Transverse colon (tissue), 4 donors: ENCODE measurements around the gene TVP23C. TPM values are rescaled to one million over a fixed set of nuclear protein-coding genes. Genes with fewer than 3 reads are reported as not detected.

Source experiments
- DNase-seq: peaks from one replicate; pipeline ENCODE4 v3.0.0-alpha.2; 2019
- H3K27ac ChIP-seq, 4 donors: fragments of 200-600 bp; sonication (generic); 2 replicates each; pipeline ENCODE4 v1.5.1; 2016 to 2018; ENCODE audit warnings: inconsistent platforms in 4 of 4
- H3K27me3 ChIP-seq: fragments of 200-600 bp; sonication (generic); 2 replicates; pipeline ENCODE4 v1.5.1; 2017; ENCODE audit warnings: inconsistent platforms
- H3K36me3 ChIP-seq, 4 donors: fragments of 200-600 bp; sonication (generic); 2 replicates each; pipeline ENCODE4 v1.5.1; 2017 to 2019; ENCODE audit warnings: inconsistent platforms in 4 of 4
- H3K4me1 ChIP-seq, 4 donors: fragments of 200-600 bp; sonication (generic); 2 replicates each; pipeline ENCODE4 v1.5.1; 2017 to 2020; ENCODE audit warnings: inconsistent platforms in 4 of 4
- H3K4me3 ChIP-seq, 4 donors: fragments of 200-600 bp; sonication (generic); 1 replicate in 1 of 4; 2 replicates in 3 of 4; pipeline versions ENCODE4 v1.5.1 to v1.6.1; 2017 to 2019; ENCODE audit warnings: inconsistent platforms in 4 of 4
- H3K9me3 ChIP-seq, 2 donors: fragments of 200-600 bp; sonication (generic); 2 replicates each; pipeline ENCODE4 v1.5.1; 2017 to 2019; ENCODE audit warnings: inconsistent platforms in 2 of 2
- CTCF ChIP-seq, 5 experiments: fragments of 200-600 bp in 3 of 5; fragments of 450-650 bp in 2 of 5; sonication (generic) in 3 of 5; IDR thresholded peaks; 1 replicate in 2 of 5; 2 replicates in 3 of 5; pipeline ENCODE4 v1.5.1; 2016 to 2017; ENCODE audit warnings: antibody characterized with exemption in 5 of 5, inconsistent platforms in 3 of 5, mild to moderate bottlenecking in 2 of 5, moderate library complexity in 1 of 5
- EP300 ChIP-seq: sonication (generic); formaldehyde crosslinking; IDR thresholded peaks from one replicate; pipeline ENCODE4 v1.6.1; 2017; ENCODE audit warnings: antibody characterized with exemption, low read depth
- POLR2A ChIP-seq: fragments of 450-650 bp; IDR thresholded peaks from one replicate; pipeline ENCODE4 v1.6.1; 2016; ENCODE audit warnings: antibody characterized with exemption, mild to moderate bottlenecking, moderate library complexity
- POLR2AphosphoS5 ChIP-seq, 3 donors: sonication (generic); formaldehyde crosslinking; IDR thresholded peaks; one replicate each; pipeline ENCODE4 v1.6.1; 2016; ENCODE audit warnings: antibody characterized with exemption in 3 of 3
- WGBS, 2 donors: methylation state at CpG; one replicate each; pipeline ENCODE4 v1.1.5; 2018; ENCODE audit warnings: low coverage in 1 of 2; 5-methylcytosine and 5-hydroxymethylcytosine counted together
- in situ Hi-C, 4 donors: fragments of 200-750 bp; cut with MboI; loops; one replicate each; pipeline versions ENCODE4 v1.15.0 to v1.15.1; 2017; ENCODE audit warnings: low sequenced_read_pairs in 3 of 4, low pct_ligation_motif_present in 1 of 4, low pct_unique_long_range_greater_than_20kb in 1 of 4
- intact Hi-C: fragments of 100-400 bp; cut with DNase I; formaldehyde crosslinking; loops from one replicate; pipeline ENCODE4 v1.15.1; 2023; ENCODE audit warnings: low total_unique reads
- total RNA-seq, 4 donors: library from RNA; depleted of rRNA; stranded (reverse); fragments of >200 nt; gene quantifications; one replicate each; pipeline ENCODE4 v1.1.0, GENCODE V29; 2016

TVP23C gene
- total RNA-seq, 4 donors from 2014 or later, result 15.0 to 457 (median 33.7) TPM

- intact Hi-C loops (no loop called here), in situ Hi-C loops (no loop called here)
- Histone ChIP-seq H3K4me3 (no peak overlapping the region), H3K27ac (peak overlapping the region; percentile 1 to 64 (median 46)), H3K4me1 (peaks cover 5 to 43% (median 13%) of the 10 kb centered on the region in 4 donors), H3K27me3 (no peaks in the 10 kb centered on the region), H3K9me3 (no peaks in the 10 kb centered on the region), H3K36me3 (no peaks in the 10 kb centered on the region)
- DNase-seq, result no peak
- TF ChIP-seq POLR2AphosphoS5 (IDR thresholded peaks at IDR 0.05) (no peak), EP300 (no peak), POLR2A (no peak), CTCF (IDR thresholded peaks at IDR 0.05) (no peak)
- 20 to 79% methylated on average over 2 of the region's 2 CpGs for WGBS, 2 donors
These were observed 48.8 kb downstream of the TVP23C start for GRCh38 chr17:15514469-15514868.

- H3K4me3 ChIP-seq, result no peak overlapping the region
- no peaks in the 10 kb centered on the region for H3K9me3 ChIP-seq
- peaks cover 5 to 43% (median 13%) of the 10 kb centered on the region in 4 donors for H3K4me1 ChIP-seq
- peak overlapping the region; percentile 44 to 64 (median 50) for H3K27ac ChIP-seq
- WGBS, 2 donors, result 58 to 100% methylated on average over 2 to 9 of the region's 9 CpGs
- intact Hi-C loops, result no loop called here
- DNase-seq, result no peak
- H3K36me3 ChIP-seq, result no peaks in the 10 kb centered on the region
- no peaks in the 10 kb centered on the region for H3K27me3 ChIP-seq
- TF ChIP-seq EP300 (no peak), POLR2A (no peak), CTCF (IDR thresholded peaks at IDR 0.05) (no peak), POLR2AphosphoS5 (IDR thresholded peaks at IDR 0.05) (no peak)
- in situ Hi-C loops, result no loop called here
These were observed 49.3 kb downstream of the TVP23C start for GRCh38 chr17:15513856-15514459.

- DNase-seq, result no peak
- no peak for TF ChIP-seq POLR2A
- TF ChIP-seq POLR2AphosphoS5 (IDR thresholded peaks at IDR 0.05), result no peak
- no peak for TF ChIP-seq CTCF (IDR thresholded peaks at IDR 0.05)
- TF ChIP-seq EP300, result no peak
- in situ Hi-C loops, result no loop called here
These were observed 50.1 kb downstream of the TVP23C start for GRCh38 chr17:15513058-15513791.

GRCh38 chr17:15512071-15512709 is 51.1 kb downstream of the TVP23C start:
- Histone ChIP-seq H3K9me3 (no peaks in the 10 kb centered on the region), H3K27me3 (no peaks in the 10 kb centered on the region), H3K4me1 (peaks cover 5 to 43% (median 13%) of the 10 kb centered on the region in 4 donors), H3K27ac (peak overlapping the region in 2 of 4 donors; percentile 47 to 64), H3K4me3 (no peak overlapping the region), H3K36me3 (no peaks in the 10 kb centered on the region)
- intact Hi-C loops, result no loop called here
- DNase-seq, result no peak
- WGBS, 2 donors, result 96% methylated on average over 3 to 4 of the region's 4 CpGs
- TF ChIP-seq POLR2AphosphoS5 (IDR thresholded peaks at IDR 0.05) (no peak), POLR2A (no peak), EP300 (no peak), CTCF (IDR thresholded peaks at IDR 0.05) (no peak)
- in situ Hi-C loops, result no loop called here

More at GRCh38 chr17:15513058-15513791, 50.1 kb downstream of the TVP23C start:
- Histone ChIP-seq H3K27me3 (no peaks in the 10 kb centered on the region), H3K4me3 (no peak overlapping the region), H3K4me1 (peaks cover 5 to 43% (median 13%) of the 10 kb centered on the region in 4 donors), H3K27ac (peak overlapping the region; percentile 47 to 64 (median 52)), H3K9me3 (no peaks in the 10 kb centered on the region), H3K36me3 (no peaks in the 10 kb centered on the region)
- WGBS, 2 donors, result 74 to 81% methylated on average over 5 to 6 of the region's 6 CpGs
- intact Hi-C loops, result no loop called here
